MM.1S (cell line): ENCODE results near the gene USP32.
"Not testable (repeated sequence)": the region's sequence is repeated elsewhere in the genome, so short reads cannot be mapped to it uniquely, and the experiment has no call there.

Experiments
- DNase-seq: peaks from one replicate; pipeline ENCODE4 v3.0.0-alpha.2; 2015
- H2AFZ ChIP-seq: fragments of 300-600 bp; sonication (generic); 2 replicates; pipeline ENCODE4 v1.6.0; 2016; ENCODE audit warnings: antibody characterized with exemption, low read length
- H3F3A ChIP-seq: fragments of 300-600 bp; sonication (generic); 2 replicates; pipeline ENCODE4 v1.6.1; 2016; ENCODE audit warnings: mild to moderate bottlenecking, antibody characterized with exemption, low read length, moderate library complexity, mixed read lengths; ENCODE audit not compliant: insufficient read depth
- H3K27ac ChIP-seq: fragments of 300-600 bp; sonication (generic); 2 replicates; pipeline ENCODE4 v1.5.1; 2016; ENCODE audit warnings: mild to moderate bottlenecking, low read length
- H3K27me3 ChIP-seq: fragments of 300-600 bp; sonication (generic); replicated peaks from 2 replicates; pipeline ENCODE4 v1.6.0; 2016; ENCODE audit warnings: low read length; ENCODE audit not compliant: insufficient read depth
- H3K36me3 ChIP-seq: fragments of 300-600 bp; sonication (generic); replicated peaks from 2 replicates; pipeline ENCODE4 v1.6.1; 2016; ENCODE audit warnings: mild to moderate bottlenecking, low read length, mixed read lengths; ENCODE audit not compliant: insufficient read depth
- H3K4me1 ChIP-seq: fragments of 300-600 bp; sonication (generic); 2 replicates; pipeline ENCODE4 v1.6.1; 2016; ENCODE audit warnings: low read length, mixed read lengths
- H3K4me2 ChIP-seq: fragments of 300-600 bp; sonication (generic); 2 replicates; pipeline ENCODE4 v1.6.0; 2016; ENCODE audit warnings: low read depth, low read length
- H3K4me3 ChIP-seq: fragments of 300-600 bp; sonication (generic); 2 replicates; pipeline ENCODE4 v1.5.1; 2016; ENCODE audit warnings: low read length, mixed read lengths
- H3K79me2 ChIP-seq: fragments of 300-600 bp; sonication (generic); 2 replicates; pipeline ENCODE4 v1.6.1; 2016; ENCODE audit warnings: mixed run types, low read length, mixed read lengths
- H3K9ac ChIP-seq: fragments of 300-600 bp; sonication (generic); 2 replicates; pipeline ENCODE4 v1.6.1; 2016; ENCODE audit warnings: low read length, mixed read lengths
- H3K9me2 ChIP-seq: fragments of 300-600 bp; sonication (generic); replicated peaks from 2 replicates; pipeline ENCODE4 v1.6.1; 2016; ENCODE audit warnings: mild to moderate bottlenecking, low read length, mixed read lengths; ENCODE audit not compliant: insufficient read depth
- H3K9me3 ChIP-seq: fragments of 300-600 bp; sonication (generic); replicated peaks from 2 replicates; pipeline ENCODE4 v1.6.1; 2016; ENCODE audit warnings: mild to moderate bottlenecking, low read length, mixed read lengths; ENCODE audit not compliant: insufficient read depth
- H4K20me1 ChIP-seq: fragments of 300-600 bp; sonication (generic); 2 replicates; pipeline ENCODE4 v1.6.1; 2016; ENCODE audit warnings: mild to moderate bottlenecking, low read length, moderate library complexity, mixed read lengths; ENCODE audit not compliant: insufficient read depth
- CTCF ChIP-seq: fragments of 300-600 bp; sonication (generic); IDR thresholded peaks from 2 replicates; pipeline ENCODE4 v1.5.1; 2016; ENCODE audit warnings: antibody characterized with exemption, low read length, mixed read lengths
- EZH2 ChIP-seq: fragments of 300-600 bp; sonication (generic); optimal IDR thresholded peaks from 2 replicates; pipeline ENCODE3; 2017; ENCODE audit warnings: low read depth, mild to moderate bottlenecking, antibody characterized with exemption, low read length, mixed read lengths
- EZH2phosphoT487 ChIP-seq: fragments of 300-600 bp; sonication (generic); IDR thresholded peaks from 2 replicates; pipeline ENCODE4 v1.6.1; 2018; ENCODE audit warnings: antibody characterized with exemption, low read length

The USP32 gene

GRCh38 chr17:60387666-60388065 lies 4.3 kb downstream of the USP32 start:
- no peak overlapping the region for H2AFZ ChIP-seq
- peaks cover 22% of the 10 kb centered on the region for H3K79me2 ChIP-seq
- no peaks in the 10 kb centered on the region for H3K4me1 ChIP-seq
- H3K9me3 ChIP-seq, result no peaks in the 10 kb centered on the region
- no peak for DNase-seq
- no peaks in the 10 kb centered on the region for H4K20me1 ChIP-seq
- H3K27me3 ChIP-seq, result no peaks in the 10 kb centered on the region
- H3K4me2 ChIP-seq, result no peak overlapping the region
- H3K9me2 ChIP-seq, result no peaks in the 10 kb centered on the region
- H3K9ac ChIP-seq, result no peak overlapping the region
- no peak overlapping the region for H3K27ac ChIP-seq
- H3K36me3 ChIP-seq, result no peaks in the 10 kb centered on the region
- no peak overlapping the region for H3K4me3 ChIP-seq
- TF ChIP-seq CTCF (no peak), EZH2 (no peak)
- peaks cover 6% of the 10 kb centered on the region for H3F3A ChIP-seq

- Histone ChIP-seq H3K79me2 (peaks cover 19% of the 10 kb centered on the region), H2AFZ (no peak overlapping the region), H3K27me3 (no peaks in the 10 kb centered on the region), H3K36me3 (no peaks in the 10 kb centered on the region), H3K9me3 (no peaks in the 10 kb centered on the region), H3K9me2 (no peaks in the 10 kb centered on the region), H3F3A (no peaks in the 10 kb centered on the region), H3K4me3 (no peak overlapping the region), H3K4me2 (no peak overlapping the region), H4K20me1 (no peaks in the 10 kb centered on the region), H3K27ac (no peak overlapping the region), H3K4me1 (no peaks in the 10 kb centered on the region), H3K9ac (no peak overlapping the region)
- no peak for TF ChIP-seq CTCF
- no peak for TF ChIP-seq EZH2phosphoT487
- no peak for TF ChIP-seq EZH2
- DNase-seq, result no peak
Measured at GRCh38 chr17:60386147-60387058, 5.5 kb downstream of the USP32 start.

- not testable (repeated sequence) for H3K27me3 ChIP-seq, H3K4me2 ChIP-seq, DNase-seq, H3F3A ChIP-seq, H3K9me3 ChIP-seq, H3K9ac ChIP-seq, H3K36me3 ChIP-seq, H2AFZ ChIP-seq, H3K4me3 ChIP-seq, H3K9me2 ChIP-seq, H3K79me2 ChIP-seq, H4K20me1 ChIP-seq, H3K27ac ChIP-seq, H3K4me1 ChIP-seq
Measured at GRCh38 chr17:60384921-60385320, 7.0 kb downstream of the USP32 start.

GRCh38 chr17:60383379-60383778 lies 8.6 kb downstream of the USP32 start:
- Histone ChIP-seq H2AFZ (no peak overlapping the region), H3K36me3 (no peaks in the 10 kb centered on the region), H3K27ac (no peak overlapping the region), H3F3A (no peaks in the 10 kb centered on the region), H3K9me3 (no peaks in the 10 kb centered on the region), H3K4me1 (no peaks in the 10 kb centered on the region), H3K4me3 (no peak overlapping the region), H3K9me2 (no peaks in the 10 kb centered on the region), H3K27me3 (no peaks in the 10 kb centered on the region), H3K79me2 (0 out of 2 replicates have a peak, but pooled peaks cover 7% of the 10 kb centered on the region), H4K20me1 (no peaks in the 10 kb centered on the region), H3K4me2 (no peak overlapping the region), H3K9ac (no peak overlapping the region)
- no peak for DNase-seq
- TF ChIP-seq EZH2, result no peak
- TF ChIP-seq EZH2phosphoT487, result no peak
- no peak for TF ChIP-seq CTCF
